Stimulated activated CD8-positive, alpha-beta memory T cell treated with anti-CD3 and anti-CD28 coated beads, Interleukin-15, amount 100 ng/mL, for 1 hour (primary cell): ENCODE data around the gene NR1H2.
"Not testable (repeated sequence)": the region's sequence is repeated elsewhere in the genome, so short reads cannot be mapped to it uniquely, and the experiment has no call there.

Source experiments
- DNase-seq: peaks from one replicate; pipeline ENCODE4 v3.0.0-alpha.2; 2020; ENCODE audit warnings: low read depth

NR1H2 gene

GRCh38 chr19:50376166-50377050 is at the start of gene NR1H2:
Gene NR1H2 (plus strand): TSS chr19:50376457. CDS start chr19:50377606, 1,149 bp downstream.
- peak; percentile 90 for DNase-seq

GRCh38 chr19:50327013-50327412 is 49.2 kb upstream of the NR1H2 start:
- no peak for DNase-seq

GRCh38 chr19:50327461-50328223 is 48.6 kb upstream of the NR1H2 start:
- DNase-seq, result no peak

GRCh38 chr19:50328224-50328872 is 47.9 kb upstream of the NR1H2 start:
- no peak for DNase-seq

- no peak for DNase-seq
Measured at GRCh38 chr19:50328873-50329145, 47.4 kb upstream of the NR1H2 start.

- peak; percentile 84 for DNase-seq
Measured at GRCh38 chr19:50329146-50329925, 46.9 kb upstream of the NR1H2 start, which contains the start of gene KCNC3. Gene KCNC3 (minus strand): TSS chr19:50329377. CDS start chr19:50329082, 295 bp downstream.

GRCh38 chr19:50329926-50330294 is 46.3 kb upstream of the NR1H2 start:
- DNase-seq, result not testable (repeated sequence)

- DNase-seq, result peak; percentile 60
Measured at GRCh38 chr19:50330365-50331078, 45.7 kb upstream of the NR1H2 start.

- DNase-seq, result no peak
Measured at GRCh38 chr19:50331221-50331993, 44.9 kb upstream of the NR1H2 start.

- no peak for DNase-seq
Measured at GRCh38 chr19:50331994-50332243, 44.3 kb upstream of the NR1H2 start.

- DNase-seq, result no peak
Measured at GRCh38 chr19:50332244-50333038, 43.8 kb upstream of the NR1H2 start.

GRCh38 chr19:50333235-50333736 is 43.0 kb upstream of the NR1H2 start:
- DNase-seq, result peak; percentile 80

GRCh38 chr19:50333737-50334617 is 42.3 kb upstream of the NR1H2 start:
- DNase-seq, result peak; percentile 62

GRCh38 chr19:50334741-50335421 is 41.4 kb upstream of the NR1H2 start:
- DNase-seq, result no peak

GRCh38 chr19:50337031-50337430 is 39.2 kb upstream of the NR1H2 start:
- DNase-seq, result not testable (repeated sequence)

GRCh38 chr19:50340331-50340730 is 35.9 kb upstream of the NR1H2 start:
- no peak for DNase-seq

- DNase-seq, result no peak
Measured at GRCh38 chr19:50341091-50341564, 35.1 kb upstream of the NR1H2 start.
